Uterus (tissue), 2 donors: ENCODE data around the gene UNC79.
"Not testable (repeated sequence)": the region's sequence is repeated elsewhere in the genome, so short reads cannot be mapped to it uniquely, and the experiment has no call there.

Experiments used
- POLR2A ChIP-seq, 2 donors: fragments of 450-650 bp; IDR thresholded peaks; one replicate each; pipeline ENCODE4 v1.6.1; 2016; ENCODE audit warnings: antibody characterized with exemption in 2 of 2, mild to moderate bottlenecking in 1 of 2, moderate library complexity in 1 of 2
- TF ChIP-seq, protein P1 (sequence below), 4 experiments: fragments of 200-600 bp in 2 of 4; fragments of 450-650 bp in 2 of 4; sonication (generic) in 2 of 4; IDR thresholded peaks; one replicate each; pipeline ENCODE4 v1.5.1; 2016 to 2019; ENCODE audit warnings: antibody characterized with exemption in 4 of 4, mild to moderate bottlenecking in 2 of 4, moderate library complexity in 1 of 4

DNA sequence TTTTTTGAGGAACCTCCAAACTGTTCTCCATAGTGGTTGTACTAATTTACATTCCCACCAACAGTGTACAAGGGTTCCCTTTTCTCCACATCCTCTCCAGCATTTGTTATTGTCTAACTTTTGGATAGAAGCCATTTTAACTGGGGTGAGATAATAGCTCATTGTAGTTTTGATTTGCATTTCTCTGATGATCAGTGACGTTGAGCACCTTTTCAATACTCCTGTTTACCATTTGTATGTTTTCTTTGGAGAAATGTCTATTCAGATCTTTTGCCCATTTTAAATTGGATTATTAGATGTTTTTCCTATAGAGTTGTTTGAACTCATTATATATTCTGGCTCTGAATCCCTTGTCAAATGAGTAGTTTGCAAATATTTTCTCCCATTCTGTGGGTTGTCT is 46.5 kb upstream of the UNC79 start:
- not testable (repeated sequence) for TF ChIP-seq POLR2A (IDR thresholded peaks at IDR 0.05)
- TF ChIP-seq, protein P1, sequence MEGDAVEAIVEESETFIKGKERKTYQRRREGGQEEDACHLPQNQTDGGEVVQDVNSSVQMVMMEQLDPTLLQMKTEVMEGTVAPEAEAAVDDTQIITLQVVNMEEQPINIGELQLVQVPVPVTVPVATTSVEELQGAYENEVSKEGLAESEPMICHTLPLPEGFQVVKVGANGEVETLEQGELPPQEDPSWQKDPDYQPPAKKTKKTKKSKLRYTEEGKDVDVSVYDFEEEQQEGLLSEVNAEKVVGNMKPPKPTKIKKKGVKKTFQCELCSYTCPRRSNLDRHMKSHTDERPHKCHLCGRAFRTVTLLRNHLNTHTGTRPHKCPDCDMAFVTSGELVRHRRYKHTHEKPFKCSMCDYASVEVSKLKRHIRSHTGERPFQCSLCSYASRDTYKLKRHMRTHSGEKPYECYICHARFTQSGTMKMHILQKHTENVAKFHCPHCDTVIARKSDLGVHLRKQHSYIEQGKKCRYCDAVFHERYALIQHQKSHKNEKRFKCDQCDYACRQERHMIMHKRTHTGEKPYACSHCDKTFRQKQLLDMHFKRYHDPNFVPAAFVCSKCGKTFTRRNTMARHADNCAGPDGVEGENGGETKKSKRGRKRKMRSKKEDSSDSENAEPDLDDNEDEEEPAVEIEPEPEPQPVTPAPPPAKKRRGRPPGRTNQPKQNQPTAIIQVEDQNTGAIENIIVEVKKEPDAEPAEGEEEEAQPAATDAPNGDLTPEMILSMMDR (IDR thresholded peaks at IDR 0.05) = not testable (repeated sequence)
